A204.1 (cell line): ENCODE measurements around the gene MNT.

Source experiments
- FAIRE-seq: peaks from 2 replicates; lab custom pipeline; 2012; peaks lifted over from hg19 to GRCh38; lab: Jason Lieb, UNC

MNT gene

GRCh38 chr17:2395258-2396181 is 5.3 kb downstream of the MNT start:
- no peak for FAIRE-seq

- no peak for FAIRE-seq
Observed at GRCh38 chr17:2394775-2395201, 6.1 kb downstream of the MNT start.

- no peak for FAIRE-seq
Observed at GRCh38 chr17:2393954-2394749, 6.7 kb downstream of the MNT start.

GRCh38 chr17:2393174-2393953 is 7.5 kb downstream of the MNT start:
- FAIRE-seq, result peak; percentile 35

GRCh38 chr17:2392252-2393173 is 8.3 kb downstream of the MNT start:
- FAIRE-seq, result no peak

GRCh38 chr17:2391597-2392251 is 9.1 kb downstream of the MNT start:
- FAIRE-seq, result no peak

- FAIRE-seq, result no peak
Observed at GRCh38 chr17:2390199-2390836, 10.5 kb downstream of the MNT start.

GRCh38 chr17:2388683-2389055 is 12.2 kb downstream of the MNT start:
- no peak for FAIRE-seq

GRCh38 chr17:2388020-2388682 is 12.7 kb downstream of the MNT start:
- no peak for FAIRE-seq

- no peak for FAIRE-seq
Observed at GRCh38 chr17:2387086-2388019, 13.5 kb downstream of the MNT start.

- FAIRE-seq, result no peak
Observed at GRCh38 chr17:2386400-2387085, 14.3 kb downstream of the MNT start.

GRCh38 chr17:2385240-2386210 is 15.3 kb downstream of the MNT start:
- FAIRE-seq, result no peak

GRCh38 chr17:2384439-2385127 is 16.3 kb downstream of the MNT start:
- no peak for FAIRE-seq

- no peak for FAIRE-seq
Observed at GRCh38 chr17:2383628-2384167, 17.2 kb downstream of the MNT start.

- FAIRE-seq, result no peak
Observed at GRCh38 chr17:2380950-2381649, 19.8 kb downstream of the MNT start.
